HUES48 (cell line): ENCODE data around the gene TACR2.
"Not testable (repeated sequence)": the region's sequence is repeated elsewhere in the genome, so short reads cannot be mapped to it uniquely, and the experiment has no call there.

Experiments
- H3K27ac ChIP-seq: one replicate; pipeline ENCODE4 v1.7.0; 2013; ENCODE audit warnings: low read depth, low read length, inconsistent platforms
- H3K27me3 ChIP-seq: 2 replicates; pipeline ENCODE4 v1.6.1; 2013; ENCODE audit warnings: mild to moderate bottlenecking, low read length; ENCODE audit not compliant: control insufficient read depth, insufficient read depth
- H3K36me3 ChIP-seq: 2 replicates; pipeline ENCODE4 v1.6.1; 2013; ENCODE audit warnings: low read length; ENCODE audit not compliant: control insufficient read depth, insufficient read depth
- H3K4me1 ChIP-seq: 2 replicates; pipeline ENCODE4 v1.6.1; 2013; ENCODE audit warnings: mild to moderate bottlenecking, low read length; ENCODE audit not compliant: control insufficient read depth, insufficient read depth
- H3K4me3 ChIP-seq: 2 replicates; pipeline ENCODE4 v1.5.1; 2013; ENCODE audit warnings: mild to moderate bottlenecking, low read depth, low read length
- H3K9ac ChIP-seq: 2 replicates; pipeline ENCODE4 v1.6.1; 2013; ENCODE audit warnings: mild to moderate bottlenecking, low read depth, low read length, moderate library complexity
- H3K9me3 ChIP-seq: 2 replicates; pipeline ENCODE4 v1.6.1; 2013; ENCODE audit warnings: low read length; ENCODE audit not compliant: control insufficient read depth, insufficient read depth

The TACR2 gene

DNA sequence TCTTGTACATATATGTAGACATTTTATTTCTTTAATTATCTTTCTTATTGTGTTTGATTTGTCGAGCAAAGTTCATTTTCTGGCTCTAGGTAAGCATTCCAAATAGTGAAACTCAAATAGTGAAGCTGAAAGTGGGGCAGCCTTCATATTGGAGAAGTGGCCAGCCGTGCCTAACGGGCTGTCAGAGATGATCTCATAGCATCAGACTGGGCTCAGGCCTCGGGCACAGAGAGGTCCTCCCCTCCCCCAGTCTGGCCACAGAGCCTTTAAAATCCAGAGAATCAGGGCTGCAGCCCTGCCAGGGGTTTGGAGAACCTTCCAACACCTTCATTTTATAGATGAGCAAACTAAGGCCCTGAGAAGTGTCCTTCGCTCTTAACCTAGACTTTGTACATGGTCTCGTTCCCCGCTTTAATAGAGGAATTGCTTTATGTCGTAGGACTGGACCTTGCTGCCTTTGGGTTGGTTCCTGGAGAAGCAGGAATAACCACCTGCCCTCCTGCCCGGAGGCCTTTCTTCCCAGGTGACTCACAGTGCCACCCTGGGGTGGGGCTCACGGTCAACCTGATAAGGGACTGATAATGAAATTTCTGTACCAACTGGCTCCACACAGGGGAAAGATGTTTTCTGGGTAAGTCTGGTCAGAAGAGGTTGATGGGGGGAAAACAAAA, 41.8 kb upstream of the TACR2 start:
- Histone ChIP-seq H3K9ac (no peak overlapping the region), H3K27me3 (peaks cover 3% of the 10 kb centered on the region), H3K4me3 (no peak overlapping the region), H3K36me3 (no peaks in the 10 kb centered on the region), H3K9me3 (no peaks in the 10 kb centered on the region), H3K27ac (no peak overlapping the region), H3K4me1 (no peaks in the 10 kb centered on the region)

DNA sequence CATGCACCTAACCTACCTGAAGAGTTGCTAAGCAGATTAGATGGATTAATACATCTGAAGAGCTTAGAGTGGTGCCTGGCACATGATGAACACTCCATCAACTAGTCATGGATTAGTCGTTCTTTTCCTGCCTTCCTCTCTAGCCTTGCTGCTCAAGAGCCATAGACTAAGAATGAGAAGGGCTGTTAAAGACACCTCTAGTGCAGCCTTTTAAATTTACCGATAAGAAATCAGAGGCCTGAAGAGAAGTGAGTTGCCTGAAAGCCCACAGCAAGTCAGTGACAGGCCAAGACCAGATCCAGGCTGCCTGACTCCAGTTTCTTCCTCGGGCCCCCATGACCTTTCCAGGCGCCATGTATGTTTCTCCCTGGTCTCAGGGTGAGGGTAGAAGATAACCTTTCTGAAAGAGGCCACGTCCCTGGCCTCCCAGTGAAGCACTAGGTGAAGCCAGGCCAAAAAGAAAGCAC, 41.1 kb upstream of the TACR2 start:
- Histone ChIP-seq H3K4me1 (no peaks in the 10 kb centered on the region), H3K9me3 (no peaks in the 10 kb centered on the region), H3K27ac (no peak overlapping the region), H3K36me3 (no peaks in the 10 kb centered on the region), H3K9ac (no peak overlapping the region), H3K27me3 (peaks cover 11% of the 10 kb centered on the region), H3K4me3 (no peak overlapping the region)

DNA sequence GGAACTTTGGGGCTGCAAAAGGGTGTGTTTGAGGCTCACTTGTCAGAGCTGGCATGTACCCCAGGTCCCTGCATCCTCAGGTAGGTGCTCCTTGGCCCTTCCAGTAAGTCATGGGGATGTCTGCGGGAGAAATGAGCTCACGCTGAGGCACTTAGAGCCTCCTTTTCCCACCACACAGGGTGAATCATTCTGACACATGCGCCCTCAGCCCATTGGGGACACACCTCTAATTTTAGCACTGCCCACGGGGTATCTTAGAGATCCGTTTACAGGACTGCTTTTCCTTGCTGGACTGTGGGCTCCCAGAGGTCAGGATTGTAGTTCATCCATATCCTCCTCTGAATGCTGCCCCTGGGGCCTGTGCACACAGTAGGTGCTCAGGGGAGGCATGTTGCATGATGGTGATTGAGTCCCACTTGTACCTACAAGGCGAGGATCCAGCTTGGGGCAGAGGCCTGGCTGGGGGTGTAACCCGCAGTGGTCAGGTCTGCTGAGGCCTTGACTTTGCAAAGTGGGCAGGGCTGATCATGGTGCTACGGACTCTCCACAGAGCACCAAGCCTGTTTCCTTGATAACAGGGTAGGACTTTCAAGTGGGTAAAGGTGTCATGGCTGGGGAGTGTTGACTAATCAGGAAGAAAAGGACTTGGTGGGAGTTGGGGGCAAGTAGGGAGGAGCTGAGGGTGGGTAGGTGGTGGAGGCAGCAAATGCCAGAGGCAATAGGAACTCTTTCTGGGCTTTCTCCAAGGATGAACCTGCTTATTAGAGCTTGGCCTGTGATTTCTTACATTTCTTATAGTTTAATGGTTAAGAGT, 40.4 kb upstream of the TACR2 start:
- H3K27me3 ChIP-seq: peaks cover 18% of the 10 kb centered on the region
- H3K4me1 ChIP-seq: no peaks in the 10 kb centered on the region
- no peak overlapping the region for H3K4me3 ChIP-seq
- no peak overlapping the region for H3K9ac ChIP-seq
- no peaks in the 10 kb centered on the region for H3K9me3 ChIP-seq
- no peaks in the 10 kb centered on the region for H3K36me3 ChIP-seq
- H3K27ac ChIP-seq: no peak overlapping the region

DNA sequence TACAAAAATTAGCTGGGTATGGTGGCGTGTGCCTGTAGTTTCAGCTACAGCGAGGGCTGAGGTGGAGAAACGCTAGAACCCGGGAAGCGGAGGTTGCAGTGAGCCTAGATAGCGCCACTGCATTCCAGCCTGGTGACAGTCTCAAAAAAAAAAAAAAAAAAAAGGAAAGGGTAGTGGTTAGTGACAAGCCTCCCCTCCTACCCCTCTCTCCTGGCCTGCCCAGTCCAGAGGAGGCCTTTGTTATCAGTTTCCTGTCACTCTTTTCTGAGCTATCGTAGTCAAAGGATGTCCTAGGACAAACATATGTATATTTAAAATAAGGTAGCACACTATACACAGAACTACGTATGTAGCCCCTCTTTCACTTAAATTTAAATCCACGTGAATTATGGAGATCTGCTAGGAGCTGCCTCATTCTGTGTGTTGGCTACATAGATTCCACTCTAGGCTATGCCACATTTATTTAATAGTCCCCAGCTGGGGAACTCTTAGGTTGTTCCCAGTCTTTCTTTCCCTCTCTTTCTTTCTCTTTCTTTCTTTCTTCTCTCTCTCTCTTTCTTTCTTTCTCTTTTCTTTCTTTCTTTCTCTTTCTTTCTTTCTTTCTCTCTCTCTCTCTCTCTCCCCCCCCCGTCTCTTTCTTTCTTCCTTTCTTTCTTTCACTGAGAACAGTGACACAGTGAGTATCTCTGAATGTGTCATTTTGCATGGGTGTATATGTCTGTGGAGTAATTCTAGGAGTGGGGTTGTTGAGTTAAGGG, 38.5 kb upstream of the TACR2 start:
- Histone ChIP-seq H3K27me3 (peaks cover 28% of the 10 kb centered on the region), H3K36me3 (no peaks in the 10 kb centered on the region), H3K4me3 (no peak overlapping the region), H3K9me3 (no peaks in the 10 kb centered on the region), H3K4me1 (0 out of 2 replicates have a peak, but pooled peaks cover 5% of the 10 kb centered on the region), H3K27ac (no peak overlapping the region), H3K9ac (no peak overlapping the region)

DNA sequence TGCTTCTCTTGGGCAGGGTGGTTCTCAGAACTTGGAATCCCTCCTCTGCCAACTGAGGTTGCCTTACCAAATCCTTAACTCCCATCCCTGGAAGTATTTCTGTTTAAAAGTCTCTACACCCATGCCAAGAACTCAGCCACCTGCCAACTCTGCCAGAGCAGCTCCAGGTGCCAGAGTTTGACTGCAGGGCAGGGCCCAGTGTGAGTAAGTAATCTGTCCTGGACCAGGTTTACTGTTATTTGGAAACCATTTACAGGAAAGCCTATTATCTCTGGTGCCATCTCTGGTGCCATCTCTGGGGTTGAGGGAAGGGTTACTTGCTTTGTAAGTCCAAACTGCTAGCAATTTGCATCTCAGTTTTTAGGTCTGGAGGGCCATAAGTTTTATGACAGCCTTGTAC, 37.1 kb upstream of the TACR2 start:
- peaks cover 5% of the 10 kb centered on the region; the same call in 1 of the 2 replicates for H3K4me1 ChIP-seq
- no peak overlapping the region for H3K27ac ChIP-seq
- H3K4me3 ChIP-seq: no peak overlapping the region

DNA sequence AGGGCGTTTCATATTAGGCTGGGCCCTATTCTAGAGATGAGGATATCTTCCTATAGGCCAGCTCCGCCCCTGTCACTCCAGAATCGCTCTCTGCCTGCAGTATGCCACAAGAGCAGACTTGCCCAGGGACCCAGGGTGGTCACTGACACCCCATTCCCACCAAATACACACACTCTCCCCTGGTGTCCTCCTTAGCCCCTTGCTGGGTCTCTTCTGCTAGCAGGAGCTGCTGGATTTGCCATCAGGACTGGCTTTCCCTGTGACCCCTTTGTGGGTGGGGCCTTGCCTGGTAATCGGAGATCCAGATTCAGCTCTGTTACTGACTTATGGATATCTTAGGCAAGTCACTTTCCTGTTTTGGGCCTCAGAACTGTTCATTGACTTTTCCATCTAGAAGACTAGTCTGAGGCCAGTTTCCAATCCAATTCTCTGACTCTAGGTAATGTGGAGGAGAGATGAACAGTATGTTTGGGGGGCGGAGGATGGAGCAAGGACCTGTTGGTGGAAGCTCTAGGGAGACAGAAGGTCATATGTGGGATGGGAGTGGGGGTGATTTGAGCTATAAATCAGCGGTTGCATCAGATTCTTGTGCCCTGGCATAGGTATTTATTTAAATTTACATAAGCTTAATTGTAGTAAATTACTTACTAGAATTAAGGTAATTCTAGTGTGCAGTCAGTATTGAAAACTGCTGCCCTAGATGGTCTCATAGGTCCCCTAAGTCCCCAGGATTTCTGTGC, 36.1 kb upstream of the TACR2 start:
- Histone ChIP-seq H3K4me3 (no peak overlapping the region), H3K9ac (no peak overlapping the region), H3K9me3 (no peaks in the 10 kb centered on the region), H3K27ac (no peak overlapping the region), H3K4me1 (peaks cover 5% of the 10 kb centered on the region; the same call in 1 of the 2 replicates), H3K36me3 (no peaks in the 10 kb centered on the region), H3K27me3 (peaks cover 32% of the 10 kb centered on the region)

More for the DNA sequence above, 37.1 kb upstream of the TACR2 start:
- no peaks in the 10 kb centered on the region for H3K9me3 ChIP-seq
- no peaks in the 10 kb centered on the region for H3K36me3 ChIP-seq
- peaks cover 32% of the 10 kb centered on the region for H3K27me3 ChIP-seq
- H3K9ac ChIP-seq: no peak overlapping the region

DNA sequence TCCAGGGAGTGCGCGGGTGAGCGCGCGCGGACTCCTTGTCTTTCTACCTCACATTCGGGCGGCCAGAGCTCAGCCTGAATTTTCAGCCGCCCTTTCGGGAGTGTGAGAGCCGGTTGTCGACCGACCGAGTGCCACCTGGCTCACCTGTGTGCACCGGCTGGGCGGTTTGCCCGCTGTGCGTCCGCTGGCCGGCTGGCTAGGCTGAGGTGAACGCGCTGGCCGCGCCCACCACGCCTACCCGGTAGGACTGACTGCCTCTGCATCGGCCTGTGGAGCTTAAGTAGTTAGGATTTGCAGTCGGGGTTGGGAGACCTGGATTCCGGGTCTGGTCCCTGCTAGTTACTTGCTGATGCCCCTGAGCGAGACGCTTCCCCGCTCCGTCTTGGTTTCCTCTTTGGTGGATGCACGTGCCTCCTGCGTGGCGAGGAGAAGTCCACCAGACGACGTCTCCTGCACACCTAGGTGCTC, 35.1 kb upstream of the TACR2 start:
- Histone ChIP-seq H3K9ac (no peak overlapping the region), H3K27ac (no peak overlapping the region)

DNA sequence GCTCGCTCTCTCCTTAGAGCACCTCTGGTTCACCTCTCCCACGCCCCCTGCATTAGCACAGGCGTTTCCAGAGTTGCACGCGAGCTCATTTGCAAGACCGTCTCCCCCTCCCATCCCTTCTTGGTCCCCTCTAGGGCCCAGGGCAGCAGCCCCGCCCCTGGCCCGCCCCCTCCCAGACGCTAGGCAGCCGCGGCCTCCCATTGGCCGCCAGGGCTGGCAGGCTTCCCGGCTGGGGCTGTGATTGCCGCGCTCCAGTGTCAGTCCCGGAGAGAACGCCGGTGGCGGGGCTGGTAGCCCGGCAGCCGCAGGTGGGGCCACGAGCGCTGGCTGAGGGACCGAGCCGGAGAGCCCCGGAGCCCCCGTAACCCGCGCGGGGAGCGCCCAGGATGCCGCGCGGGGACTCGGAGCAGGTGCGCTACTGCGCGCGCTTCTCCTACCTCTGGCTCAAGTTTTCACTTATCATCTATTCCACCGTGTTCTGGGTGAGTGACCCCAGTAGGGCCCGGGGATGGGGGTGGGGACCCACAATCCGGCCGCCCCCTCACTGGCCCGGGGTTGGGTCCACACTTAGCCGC, 34.6 kb upstream of the TACR2 start, which contains the start of gene TSPAN15:
Gene TSPAN15 (plus strand): TSS at position 257 of the 575 bp plus-strand sequence. CDS start 130 bp downstream, at position 387.
- Histone ChIP-seq H3K4me1 (peaks cover 5% of the 10 kb centered on the region; the same call in 1 of the 2 replicates), H3K4me3 (peak within 1 kb of the TSS; percentile 88), H3K36me3 (no peaks in the 10 kb centered on the region), H3K9me3 (no peaks in the 10 kb centered on the region), H3K9ac (no peak within 1 kb of the TSS), H3K27ac (peak within 1 kb of the TSS; percentile 8), H3K27me3 (peaks cover 32% of the 10 kb centered on the region)

More for the DNA sequence above, 35.1 kb upstream of the TACR2 start:
- peak overlapping the region; percentile 88 for H3K4me3 ChIP-seq
- H3K4me1 ChIP-seq: peaks cover 5% of the 10 kb centered on the region; the same call in 1 of the 2 replicates
- no peaks in the 10 kb centered on the region for H3K36me3 ChIP-seq
- H3K27me3 ChIP-seq: peaks cover 32% of the 10 kb centered on the region
- no peaks in the 10 kb centered on the region for H3K9me3 ChIP-seq

DNA sequence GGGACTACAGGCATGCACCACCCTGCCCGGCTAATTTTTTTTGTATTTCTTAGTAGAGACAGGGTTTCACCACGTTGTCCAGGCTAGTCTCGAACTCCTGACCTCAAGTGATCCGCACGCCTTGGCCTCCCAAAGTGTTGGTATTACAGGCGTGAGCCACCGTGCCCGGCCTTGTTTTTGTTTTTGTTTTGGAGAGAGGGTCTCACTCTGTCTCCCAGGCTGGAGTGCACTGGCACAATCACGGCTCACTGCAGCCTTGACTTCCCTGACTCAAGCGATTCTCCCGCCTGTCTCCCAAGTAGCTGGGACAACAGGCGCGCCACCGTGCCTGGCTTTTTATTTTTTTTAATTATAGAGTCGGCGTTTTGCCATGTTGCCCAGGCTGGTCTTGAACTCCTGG, 33.7 kb upstream of the TACR2 start:
- H3K36me3 ChIP-seq, H3K4me1 ChIP-seq, H3K9me3 ChIP-seq, H3K9ac ChIP-seq: not testable (repeated sequence)
- H3K27ac ChIP-seq: peak overlapping the region; percentile 8
- peaks cover 32% of the 10 kb centered on the region for H3K27me3 ChIP-seq
- peak overlapping the region; percentile 88; the same call in 1 of the 2 replicates for H3K4me3 ChIP-seq

DNA sequence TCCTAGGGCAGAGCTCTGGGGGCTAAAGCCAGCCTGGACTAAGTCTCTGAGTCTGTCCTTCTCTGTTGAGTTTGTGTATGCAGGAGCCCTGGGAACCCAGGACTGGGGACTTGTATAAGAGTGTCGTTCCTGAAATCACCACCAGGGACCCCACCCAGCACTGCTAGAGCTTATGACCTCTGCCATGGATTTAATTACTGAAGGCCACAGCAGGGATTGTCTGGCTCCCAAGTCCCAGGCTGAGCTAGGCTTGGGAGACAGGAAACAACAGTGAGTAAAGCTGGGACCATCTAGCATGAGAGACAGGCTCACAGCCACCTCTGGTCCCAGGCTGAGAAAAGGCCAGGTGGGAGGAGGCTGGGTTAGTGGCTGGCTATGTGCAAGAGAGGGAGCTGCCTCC, 33.1 kb upstream of the TACR2 start:
- no peak overlapping the region for H3K9ac ChIP-seq
- H3K27ac ChIP-seq: no peak overlapping the region
- H3K36me3 ChIP-seq: no peaks in the 10 kb centered on the region
- no peak overlapping the region for H3K4me3 ChIP-seq
- peaks cover 5% of the 10 kb centered on the region; the same call in 1 of the 2 replicates for H3K4me1 ChIP-seq
- H3K27me3 ChIP-seq: peaks cover 32% of the 10 kb centered on the region
- H3K9me3 ChIP-seq: no peaks in the 10 kb centered on the region
